Measurements from ENCODE around the gene LRRC28. TPM values are rescaled to one million over a fixed set of nuclear protein-coding genes. Genes with fewer than 3 reads are reported as not detected.

LRRC28 gene
- total RNA-seq, 1 donor from 2014 or later = 28.8 TPM

- no peak for DNase-seq (ENCODE audit: low read depth, low spot score)
- TF ChIP-seq CTCF (conservative IDR thresholded peaks at IDR 0.05) = no peak
- no peaks in the 10 kb centered on the region for H3K27me3 Mint-ChIP-seq (ENCODE audit: low read depth)
- peaks cover 3% of the 10 kb centered on the region for H3K9me3 Mint-ChIP-seq
- H3K27ac Mint-ChIP-seq (ENCODE audit: unreplicated experiment) = no peak overlapping the region
- no peak overlapping the region for H3K4me3 Mint-ChIP-seq
- H3K36me3 Mint-ChIP-seq (ENCODE audit: low read depth) = peaks cover 4% of the 10 kb centered on the region
- H3K4me1 Mint-ChIP-seq = peaks cover 13% of the 10 kb centered on the region
These were observed 174.5 kb downstream of the LRRC28 start for GRCh38 chr15:99425657-99426301.

- Mint-ChIP-seq H3K9me3 (peaks cover 3% of the 10 kb centered on the region), H3K27me3 (ENCODE audit: low read depth) (no peaks in the 10 kb centered on the region), H3K4me3 (no peak overlapping the region), H3K27ac (ENCODE audit: unreplicated experiment) (no peak overlapping the region), H3K36me3 (ENCODE audit: low read depth) (peaks cover 4% of the 10 kb centered on the region), H3K4me1 (peaks cover 7% of the 10 kb centered on the region)
- TF ChIP-seq CTCF (conservative IDR thresholded peaks at IDR 0.05) = no peak
- no peak for DNase-seq (ENCODE audit: low read depth, low spot score)
These were observed 175.3 kb downstream of the LRRC28 start for GRCh38 chr15:99426431-99427105.

GRCh38 chr15:99427210-99427609, 175.9 kb downstream of the LRRC28 start:
- peaks cover 3% of the 10 kb centered on the region for H3K4me1 Mint-ChIP-seq
- no peaks in the 10 kb centered on the region for H3K27me3 Mint-ChIP-seq (ENCODE audit: low read depth)
- no peak overlapping the region for H3K27ac Mint-ChIP-seq (ENCODE audit: unreplicated experiment)
- TF ChIP-seq CTCF (conservative IDR thresholded peaks at IDR 0.05) = no peak
- peaks cover 4% of the 10 kb centered on the region for H3K36me3 Mint-ChIP-seq (ENCODE audit: low read depth)
- no peak overlapping the region for H3K4me3 Mint-ChIP-seq
- H3K9me3 Mint-ChIP-seq = no peaks in the 10 kb centered on the region
- DNase-seq (ENCODE audit: low read depth, low spot score) = no peak

- no peak for DNase-seq (ENCODE audit: low read depth, low spot score)
- Mint-ChIP-seq H3K27me3 (ENCODE audit: low read depth) (no peaks in the 10 kb centered on the region), H3K9me3 (no peaks in the 10 kb centered on the region), H3K36me3 (ENCODE audit: low read depth) (peaks cover under 1% of the 10 kb centered on the region), H3K4me3 (no peak overlapping the region), H3K27ac (ENCODE audit: unreplicated experiment) (no peak overlapping the region), H3K4me1 (peaks cover 3% of the 10 kb centered on the region)
- no peak for TF ChIP-seq CTCF (conservative IDR thresholded peaks at IDR 0.05)
These were observed 176.5 kb downstream of the LRRC28 start for GRCh38 chr15:99427668-99428361.

GRCh38 chr15:99429681-99430081, 178.4 kb downstream of the LRRC28 start:
- Mint-ChIP-seq H3K36me3 (ENCODE audit: low read depth) (no peaks in the 10 kb centered on the region), H3K9me3 (no peaks in the 10 kb centered on the region), H3K27me3 (ENCODE audit: low read depth) (no peaks in the 10 kb centered on the region), H3K4me3 (no peak overlapping the region), H3K4me1 (peaks cover 3% of the 10 kb centered on the region), H3K27ac (ENCODE audit: unreplicated experiment) (no peak overlapping the region)
- no peak for DNase-seq (ENCODE audit: low read depth, low spot score)
- no peak for TF ChIP-seq CTCF (conservative IDR thresholded peaks at IDR 0.05)
